ENCODE measurements around the gene B4GALT6.

GRCh38 chr18:31647127-31647753 is 37.1 kb downstream of the B4GALT6 start:
- TF ChIP-seq POLR2A (IDR thresholded peaks at IDR 0.05) (no peak), CTCF (IDR thresholded peaks at IDR 0.05) (no peak), POLR2AphosphoS5 (IDR thresholded peaks at IDR 0.05) (no peak)

Measured in upper lobe of left lung (tissue), 4 donors.